Articular chondrocyte of knee joint (primary cell): Measurements from ENCODE around the gene ARMS2. TPM values are rescaled to one million over a fixed set of nuclear protein-coding genes. Genes with fewer than 3 reads are reported as not detected.

Experiments
- small RNA-seq: library from RNA; depleted of rRNA; stranded (forward); fragments of <200 nt; gene quantifications from one replicate; pipeline ENCODE3, GENCODE V24; 2012
- total RNA-seq: library from RNA; depleted of rRNA; stranded (reverse); fragments of >200 nt; gene quantifications from 2 replicates; pipeline ENCODE4 v1.2.3, GENCODE V29; 2012

The ARMS2 gene, protein sequence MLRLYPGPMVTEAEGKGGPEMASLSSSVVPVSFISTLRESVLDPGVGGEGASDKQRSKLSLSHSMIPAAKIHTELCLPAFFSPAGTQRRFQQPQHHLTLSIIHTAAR
- not detected in 2 replicates for total RNA-seq

DNA sequence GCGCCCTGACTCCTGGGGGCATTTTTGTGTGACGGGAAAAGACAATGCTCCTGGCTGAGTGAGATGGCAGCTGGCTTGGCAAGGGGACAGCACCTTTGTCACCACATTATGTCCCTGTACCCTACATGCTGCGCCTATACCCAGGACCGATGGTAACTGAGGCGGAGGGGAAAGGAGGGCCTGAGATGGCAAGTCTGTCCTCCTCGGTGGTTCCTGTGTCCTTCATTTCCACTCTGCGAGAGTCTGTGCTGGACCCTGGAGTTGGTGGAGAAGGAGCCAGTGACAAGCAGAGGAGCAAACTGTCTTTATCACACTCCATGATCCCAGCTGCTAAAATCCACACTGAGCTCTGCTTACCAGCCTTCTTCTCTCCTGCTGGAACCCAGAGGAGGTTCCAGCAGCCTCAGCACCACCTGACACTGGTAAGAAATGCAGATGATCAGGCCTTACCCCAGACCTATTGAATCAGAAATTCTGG lies at the start of gene ARMS2:
ARMS2 (plus strand) TSS at position 51 of the 478 bp plus-strand sequence; CDS start at position 126, 75 bp downstream.

DNA sequence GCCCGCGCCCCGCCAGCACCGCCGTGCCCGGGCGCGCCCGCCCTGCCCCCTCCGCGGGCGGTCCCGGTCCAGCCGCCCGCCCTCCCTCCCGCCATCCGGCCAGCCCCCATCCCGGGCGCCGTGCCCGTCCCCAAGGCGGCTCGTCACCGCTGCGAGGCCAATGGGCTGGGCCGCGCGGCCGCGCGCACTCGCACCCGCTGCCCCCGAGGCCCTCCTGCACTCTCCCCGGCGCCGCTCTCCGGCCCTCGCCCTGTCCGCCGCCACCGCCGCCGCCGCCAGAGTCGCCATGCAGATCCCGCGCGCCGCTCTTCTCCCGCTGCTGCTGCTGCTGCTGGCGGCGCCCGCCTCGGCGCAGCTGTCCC lies 6.9 kb downstream of the ARMS2 start, which contains the start of gene HTRA1:
HTRA1 (plus strand) TSS at position 187 of the 362 bp plus-strand sequence; CDS start at position 287, 100 bp downstream.

Small RNAs within 50 kb of the gene (small RNA-seq; reads per million reads assigned to genes)
- 0.57 reads per million, percentile 17 among the genes with 10 or more reads in this experiment for gene MIR3941

Other genes with a start within 250 kb of the ARMS2 start
- not detected in 2 replicates for gene BTBD16, start 183.4 kb upstream of the ARMS2 start, total RNA-seq
- gene PLEKHA1, start 79.9 kb upstream of the ARMS2 start, total RNA-seq: 26.4 and 31.1 TPM in 2 replicates
- gene HTRA1, start 6.9 kb downstream of the ARMS2 start, total RNA-seq: 211 and 270 TPM in 2 replicates
- 0.11 and 0.13 TPM in 2 replicates for gene DMBT1, start 106.1 kb downstream of the ARMS2 start, total RNA-seq
- gene C10orf120, start 245.2 kb downstream of the ARMS2 start, total RNA-seq: not detected in 2 replicates